ENCODE measurements around the gene TMEM175. TPM values are rescaled to one million over a fixed set of nuclear protein-coding genes. Genes with fewer than 3 reads are reported as not detected.

Gene TMEM175
- total and polyA plus RNA-seq, 2 of the 4 experiments (the other 2 are of a cell fraction): 7.7 to 41.9 TPM

DNA sequence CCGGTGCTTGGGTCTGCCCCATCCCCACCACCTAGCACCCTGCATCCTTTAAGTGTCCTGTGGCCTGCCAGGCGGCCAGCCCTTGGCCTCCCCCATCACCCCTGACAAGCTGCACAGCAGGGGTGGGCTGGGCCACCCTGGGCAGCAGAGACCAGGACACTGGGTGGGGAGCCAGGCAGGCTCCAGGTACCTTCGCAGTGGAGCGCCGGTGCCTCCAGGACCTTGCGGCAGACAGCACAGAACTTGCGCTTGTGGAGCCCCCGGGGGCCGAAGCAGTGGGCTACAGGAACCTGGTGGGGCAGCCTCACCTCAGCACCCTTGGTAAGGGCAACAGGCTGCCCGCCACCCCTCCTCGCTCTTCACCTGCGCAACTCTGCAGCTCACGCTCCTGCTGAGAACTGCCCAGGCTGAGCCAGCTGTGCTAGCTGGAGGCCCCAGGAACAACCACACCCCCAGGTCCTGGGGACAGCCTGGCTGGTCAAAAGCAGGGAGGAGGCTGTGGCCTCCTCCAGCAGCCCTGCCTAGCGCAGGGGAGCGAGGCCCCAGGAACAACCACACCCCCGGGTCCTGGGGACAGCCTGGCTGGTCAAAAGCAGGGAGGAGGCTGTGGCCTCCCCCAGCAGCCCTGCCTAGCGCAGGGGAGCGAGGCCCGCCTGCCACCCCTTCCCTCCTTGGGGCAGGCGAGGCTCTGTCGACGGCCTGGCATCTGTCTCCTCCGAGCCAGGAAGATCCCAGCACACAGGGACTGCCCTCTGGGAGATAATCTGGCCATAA, 36.5 kb downstream of the TMEM175 start:
- ChIA-PET POLR2A (ENCODE audit: unreplicated experiment) (no interaction called here), CTCF (no interaction called here)
- Histone ChIP-seq H3K36me3 (ENCODE audit: control insufficient read depth, insufficient read depth, low read length) (peaks cover 29% of the 10 kb centered on the region; the same call in 1 of the 2 replicates), H3K4me1 (ENCODE audit: control insufficient read depth, insufficient read depth, low read length) (peaks cover 4% of the 10 kb centered on the region; the same call in 1 of the 2 replicates), H3K27ac (ENCODE audit: insufficient read depth, low read length) (no peak overlapping the region), H3K9me3 (ENCODE audit: control insufficient read depth, insufficient read depth, low read length) (no peaks in the 10 kb centered on the region), H3K79me1 (ENCODE audit: low read depth in 1 of 2, low read length in 2 of 2) (peaks cover 13 to 24% of the 10 kb centered on the region in 2 experiments; a peak in 3 of 4 replicates), H4K8ac (ENCODE audit: low read depth in 2 of 2, low read length in 2 of 2) (no peak overlapping the region), H3K4me2 (ENCODE audit: low read depth, low read length) (no peak overlapping the region), H3K4ac (ENCODE audit: low read depth, low read length) (no peak overlapping the region), H4K20me1 (ENCODE audit: insufficient read depth, low read length) (peaks cover 32% of the 10 kb centered on the region), H3K9me1 (ENCODE audit: insufficient read depth, low read length) (no peaks in the 10 kb centered on the region; the same call in 1 of the 2 replicates), H2BK15ac (ENCODE audit: low read depth, low read length) (no peak overlapping the region), H4K91ac (ENCODE audit: insufficient read depth, low read depth, low read length) (no peak overlapping the region), H2AK9ac (replicated peaks; ENCODE audit: low read depth, low read length, poor library complexity) (no peak overlapping the region), H2BK5ac (ENCODE audit: low read depth, low read length, poor library complexity, severe bottlenecking) (no peak overlapping the region), H4K5ac (ENCODE audit: low read depth, low read length) (no peak overlapping the region), H2AFZ (replicated peaks; ENCODE audit: low read length, poor library complexity) (no peak overlapping the region), H2BK120ac (ENCODE audit: low read depth, low read length) (no peak overlapping the region), H3K56ac (ENCODE audit: extremely low read depth, insufficient read depth, low read length) (no peak overlapping the region; the same call in 1 of the 2 replicates), H2BK20ac (ENCODE audit: low read depth, low read length) (no peak overlapping the region), H3K4me3 (ENCODE audit: insufficient read depth, low read depth, low read length) (no peak overlapping the region), H3K18ac (ENCODE audit: low read depth, low read length) (no peak overlapping the region), H3K14ac (replicated peaks; ENCODE audit: low read depth, low read length) (no peak overlapping the region), H2AK5ac (ENCODE audit: low read depth, low read length) (no peak overlapping the region), H3K23ac (ENCODE audit: low read depth, low read length) (no peak overlapping the region), H3K27me3 (ENCODE audit: control insufficient read depth, insufficient read depth, low read length) (no peaks in the 10 kb centered on the region), H3K9ac (ENCODE audit: low read depth, low read length) (no peak overlapping the region)
- TF ChIP-seq MAFK (IDR thresholded peaks at IDR 0.05; ENCODE audit: low read depth, low read length): no peak
- TF ChIP-seq RCOR1 (IDR thresholded peaks at IDR 0.05; ENCODE audit: insufficient replicate concordance, low read length): no peak
- TF ChIP-seq CHD1 (IDR thresholded peaks at IDR 0.05; ENCODE audit: low read depth, low read length): no peak
- no peak for TF ChIP-seq NFE2L2 (IDR thresholded peaks at IDR 0.05; ENCODE audit: low read depth, low read length)
- TF ChIP-seq RFX5 (IDR thresholded peaks at IDR 0.05; ENCODE audit: low read depth, low read length): no peak
- TF ChIP-seq MXI1 (IDR thresholded peaks at IDR 0.05; ENCODE audit: borderline replicate concordance, low read depth, low read length): no peak
- no peak for TF ChIP-seq RAD21 (IDR thresholded peaks at IDR 0.05; ENCODE audit: low read length)
- no peak for TF ChIP-seq SMC3 (IDR thresholded peaks at IDR 0.05; ENCODE audit: low read depth, low read length)
- 93% methylated on average over 15 of the region's 23 CpGs; no CpG with 5 or more reads in 1 of the 2 experiments for WGBS, 2 experiments (ENCODE audit: extremely low coverage in 2 of 2, insufficient read length in 1 of 2)
- in situ Hi-C loops (cut with MboI; ENCODE audit: low sequenced_read_pairs): no loop called here
- DNase-seq (no peak), ATAC-seq (ENCODE audit: low read depth) (no peak)
- BruUV-seq (replicated peaks): no TSS peak
- intact Hi-C loops (cut with micrococcal nuclease): no loop called here
- dilution Hi-C loops (cut with HindIII; ENCODE audit: low sequenced_read_pairs, unreplicated experiment): no loop called here
